Neural cell (in vitro differentiated cells): ENCODE results near the gene SAMD1. TPM values are rescaled to one million over a fixed set of nuclear protein-coding genes. Genes with fewer than 3 reads are reported as not detected.

Experiments used
- H2AFZ ChIP-seq: fragments of 200-600, 300-800 bp; sonication (generic), shearing (Covaris generic); 2 replicates; pipeline ENCODE4 v1.6.0; 2014; ENCODE audit warnings: low read depth, mild to moderate bottlenecking, antibody characterized with exemption, low read length, moderate library complexity
- H3F3A ChIP-seq: fragments of 200-600 bp; shearing (Covaris generic); 2 replicates; pipeline ENCODE4 v1.6.1; 2016; ENCODE audit warnings: mild to moderate bottlenecking, moderate library complexity, mixed read lengths, antibody characterized with exemption, low read length; ENCODE audit not compliant: insufficient read depth, poor library complexity, severe bottlenecking
- H3K27ac ChIP-seq: fragments of 200-600, 300-800 bp; sonication (generic), shearing (Covaris generic); 2 replicates; pipeline ENCODE4 v1.5.1; 2014; ENCODE audit warnings: mild to moderate bottlenecking, low read length, moderate library complexity
- H3K27me3 ChIP-seq: fragments of 300-800, 200-600 bp; sonication (generic), shearing (Covaris generic); 2 replicates; pipeline ENCODE4 v1.6.0; 2014; ENCODE audit warnings: mild to moderate bottlenecking, low read depth, low read length, moderate library complexity; ENCODE audit not compliant: insufficient read depth
- H3K36me3 ChIP-seq: fragments of 300-800, 200-600 bp; sonication (generic), shearing (Covaris generic); 2 replicates; pipeline ENCODE4 v1.5.1; 2014; ENCODE audit warnings: mild to moderate bottlenecking, antibody characterized with exemption, low read length, moderate library complexity; ENCODE audit not compliant: insufficient read depth
- H3K4me2 ChIP-seq: fragments of 300-800, 200-600 bp; sonication (generic), shearing (Covaris generic); 2 replicates; pipeline ENCODE4 v1.6.0; 2014; ENCODE audit warnings: mild to moderate bottlenecking, low read length
- H3K4me3 ChIP-seq: fragments of 300-800, 200-600 bp; sonication (generic), shearing (Covaris generic); 2 replicates; pipeline ENCODE4 v1.5.1; 2014; ENCODE audit warnings: mild to moderate bottlenecking, low read length, moderate library complexity
- H3K79me2 ChIP-seq: fragments of 200-600 bp; shearing (Covaris generic); replicated peaks from 2 replicates; pipeline ENCODE4 v1.6.0; 2014; ENCODE audit warnings: mild to moderate bottlenecking, low read length, moderate library complexity; ENCODE audit not compliant: insufficient read depth
- H3K9ac ChIP-seq: fragments of 300-800, 200-600 bp; sonication (generic), shearing (Covaris generic); 2 replicates; pipeline ENCODE4 v1.6.1; 2016; ENCODE audit warnings: mild to moderate bottlenecking, low read length, mixed read lengths
- H3K9me2 ChIP-seq: fragments of 200-600 bp; shearing (Covaris generic); 2 replicates; pipeline ENCODE4 v1.6.1; 2016; ENCODE audit warnings: mild to moderate bottlenecking, low read length, mixed read lengths; ENCODE audit not compliant: insufficient read depth
- H3K9me3 ChIP-seq: fragments of 200-600, 300-800 bp; sonication (generic), shearing (Covaris generic); 2 replicates; pipeline ENCODE4 v1.6.1; 2016; ENCODE audit warnings: mild to moderate bottlenecking, mixed run types, low read length, moderate library complexity, mixed read lengths
- H4K20me1 ChIP-seq: fragments of 200-600 bp; shearing (Covaris generic); 2 replicates; pipeline ENCODE4 v1.6.1; 2016; ENCODE audit warnings: mild to moderate bottlenecking, mixed run types; ENCODE audit not compliant: insufficient read depth
- CTCF ChIP-seq: fragments of 450-650 bp; IDR thresholded peaks from 2 replicates; pipeline ENCODE4 v1.5.1; 2014; ENCODE audit warnings: antibody characterized with exemption, mild to moderate bottlenecking, moderate library complexity; ENCODE audit not compliant: poor library complexity, severe bottlenecking
- EP300 ChIP-seq: fragments of 450-650 bp; conservative IDR thresholded peaks from 2 replicates; pipeline ENCODE4 v1.6.1; 2014; ENCODE audit warnings: antibody characterized with exemption, mild to moderate bottlenecking, moderate library complexity; ENCODE audit not compliant: poor library complexity, severe bottlenecking
- EZH2 ChIP-seq: fragments of 200-600, 300-800 bp; shearing (Covaris generic), sonication (generic); IDR thresholded peaks from 2 replicates; pipeline ENCODE4 v1.6.1; 2014; ENCODE audit warnings: antibody characterized with exemption, low read length, borderline replicate concordance, mild to moderate bottlenecking; ENCODE audit not compliant: insufficient read depth, poor library complexity, severe bottlenecking
- MXI1 ChIP-seq: fragments of 450-650 bp; conservative IDR thresholded peaks from 2 replicates; pipeline ENCODE4 v1.6.1; 2014; ENCODE audit warnings: antibody characterized with exemption, mild to moderate bottlenecking; ENCODE audit not compliant: poor library complexity, severe bottlenecking
- POLR2AphosphoS5 ChIP-seq: IDR thresholded peaks from 2 replicates; pipeline ENCODE4 v1.6.1; 2012
- RAD21 ChIP-seq: fragments of 450-650 bp; conservative IDR thresholded peaks from 2 replicates; pipeline ENCODE4 v1.6.1; 2014; ENCODE audit warnings: antibody characterized with exemption, mild to moderate bottlenecking, moderate library complexity
- REST ChIP-seq: IDR thresholded peaks from 2 replicates; pipeline ENCODE4 v1.6.1; 2012; ENCODE audit warnings: borderline replicate concordance
- SMC3 ChIP-seq: fragments of 450-650 bp; conservative IDR thresholded peaks from 2 replicates; pipeline ENCODE4 v1.6.1; 2014; ENCODE audit warnings: antibody characterized with exemption, mild to moderate bottlenecking, moderate library complexity; ENCODE audit not compliant: poor library complexity
- TAF1 ChIP-seq: IDR thresholded peaks from 2 replicates; pipeline ENCODE4 v1.6.1; 2012; ENCODE audit warnings: low read depth
- polyA plus RNA-seq: library from polyadenylated mRNA; depleted of rRNA; stranded (reverse); fragments of >200 nt; gene quantifications from 2 replicates; pipeline ENCODE4 v1.2.3, GENCODE V29; 2014

The SAMD1 gene
- polyA plus RNA-seq, 1 donor from 2014 or later, result 38.1 TPM

GRCh38 chr19:14082675-14082960, 7.9 kb downstream of the SAMD1 start:
- H3K27ac ChIP-seq, result no peak overlapping the region
- H3K27me3 ChIP-seq, result no peaks in the 10 kb centered on the region
- no peaks in the 10 kb centered on the region for H3K9me2 ChIP-seq
- no peaks in the 10 kb centered on the region for H3F3A ChIP-seq
- no peak overlapping the region for H2AFZ ChIP-seq
- H3K36me3 ChIP-seq, result no peaks in the 10 kb centered on the region
- H3K4me3 ChIP-seq, result peak overlapping the region; percentile 82
- no peaks in the 10 kb centered on the region for H4K20me1 ChIP-seq
- H3K9me3 ChIP-seq, result no peaks in the 10 kb centered on the region
- H3K9ac ChIP-seq, result peak overlapping the region; percentile 75
- TF ChIP-seq SMC3 (no peak), POLR2AphosphoS5 (no peak), EZH2 (no peak), CTCF (no peak), TAF1 (no peak), EP300 (no peak), MXI1 (no peak), REST (no peak), RAD21 (no peak)
- H3K79me2 ChIP-seq, result no peaks in the 10 kb centered on the region
- no peak overlapping the region for H3K4me2 ChIP-seq

- Histone ChIP-seq H3K27me3 (no peaks in the 10 kb centered on the region), H3K4me2 (peak overlapping the region; percentile 54), H4K20me1 (no peaks in the 10 kb centered on the region), H3F3A (no peaks in the 10 kb centered on the region), H3K36me3 (no peaks in the 10 kb centered on the region), H2AFZ (peak overlapping the region; percentile 94), H3K4me3 (peak overlapping the region; percentile 82), H3K79me2 (no peaks in the 10 kb centered on the region), H3K9me3 (no peaks in the 10 kb centered on the region), H3K9me2 (no peaks in the 10 kb centered on the region), H3K27ac (peak overlapping the region; percentile 61), H3K9ac (peak overlapping the region; percentile 75)
- TF ChIP-seq EZH2, result no peak
- no peak for TF ChIP-seq TAF1
- TF ChIP-seq REST, result no peak
- no peak for TF ChIP-seq EP300
- no peak for TF ChIP-seq CTCF
- TF ChIP-seq MXI1, result no peak
- no peak for TF ChIP-seq POLR2AphosphoS5
- no peak for TF ChIP-seq RAD21
These were observed 8.5 kb downstream of the SAMD1 start for GRCh38 chr19:14081797-14082674.
